ENCODE results near the gene UGT1A4.

DNA sequence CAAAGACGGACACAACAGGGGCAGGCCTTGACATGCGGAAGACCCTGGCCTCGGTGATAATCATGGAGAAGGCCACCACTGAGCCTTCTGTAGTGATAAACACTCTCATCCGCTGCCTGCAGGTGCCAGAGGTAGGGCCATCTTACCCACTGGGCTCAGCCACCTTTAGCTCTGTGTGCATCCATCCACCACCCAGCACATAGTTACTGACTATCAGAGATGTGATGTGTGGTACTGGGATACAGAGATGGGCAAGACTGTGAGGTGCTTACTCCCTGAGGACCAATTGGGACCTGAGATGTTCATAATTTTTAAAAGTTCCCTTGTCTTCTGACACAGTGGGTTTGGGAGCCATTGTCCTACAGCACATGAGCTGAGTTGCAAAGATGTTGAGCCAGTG lies 61.2 kb downstream of the UGT1A4 start:
- TF ChIP-seq, protein P1, sequence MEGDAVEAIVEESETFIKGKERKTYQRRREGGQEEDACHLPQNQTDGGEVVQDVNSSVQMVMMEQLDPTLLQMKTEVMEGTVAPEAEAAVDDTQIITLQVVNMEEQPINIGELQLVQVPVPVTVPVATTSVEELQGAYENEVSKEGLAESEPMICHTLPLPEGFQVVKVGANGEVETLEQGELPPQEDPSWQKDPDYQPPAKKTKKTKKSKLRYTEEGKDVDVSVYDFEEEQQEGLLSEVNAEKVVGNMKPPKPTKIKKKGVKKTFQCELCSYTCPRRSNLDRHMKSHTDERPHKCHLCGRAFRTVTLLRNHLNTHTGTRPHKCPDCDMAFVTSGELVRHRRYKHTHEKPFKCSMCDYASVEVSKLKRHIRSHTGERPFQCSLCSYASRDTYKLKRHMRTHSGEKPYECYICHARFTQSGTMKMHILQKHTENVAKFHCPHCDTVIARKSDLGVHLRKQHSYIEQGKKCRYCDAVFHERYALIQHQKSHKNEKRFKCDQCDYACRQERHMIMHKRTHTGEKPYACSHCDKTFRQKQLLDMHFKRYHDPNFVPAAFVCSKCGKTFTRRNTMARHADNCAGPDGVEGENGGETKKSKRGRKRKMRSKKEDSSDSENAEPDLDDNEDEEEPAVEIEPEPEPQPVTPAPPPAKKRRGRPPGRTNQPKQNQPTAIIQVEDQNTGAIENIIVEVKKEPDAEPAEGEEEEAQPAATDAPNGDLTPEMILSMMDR (conservative IDR thresholded peaks at IDR 0.05; ENCODE audit: low read length) = no peak
- TF ChIP-seq EZH2phosphoT487 (IDR thresholded peaks at IDR 0.05; ENCODE audit: borderline replicate concordance) = no peak

All from Loucy (cell line).